GM12864 (cell line): ENCODE results near the gene SPC24.
"Not testable (repeated sequence)": the region's sequence is repeated elsewhere in the genome, so short reads cannot be mapped to it uniquely, and the experiment has no call there.

Experiments used
- DNase-seq: peaks from one replicate; pipeline ENCODE4 v3.0.0-alpha.2; 2011; ENCODE audit warnings: low read depth
- H3K4me3 ChIP-seq: 2 replicates; pipeline ENCODE4 v1.5.1; 2011; ENCODE audit warnings: mild to moderate bottlenecking, low read depth, low read length, control low read depth
- TF ChIP-seq, protein P1 (sequence below): IDR thresholded peaks from 2 replicates; pipeline ENCODE4 v1.5.1; 2011; ENCODE audit warnings: low read depth, mild to moderate bottlenecking, moderate library complexity, low read length, control low read depth, inconsistent platforms; ENCODE audit errors: missing control alignments

Gene SPC24

DNA sequence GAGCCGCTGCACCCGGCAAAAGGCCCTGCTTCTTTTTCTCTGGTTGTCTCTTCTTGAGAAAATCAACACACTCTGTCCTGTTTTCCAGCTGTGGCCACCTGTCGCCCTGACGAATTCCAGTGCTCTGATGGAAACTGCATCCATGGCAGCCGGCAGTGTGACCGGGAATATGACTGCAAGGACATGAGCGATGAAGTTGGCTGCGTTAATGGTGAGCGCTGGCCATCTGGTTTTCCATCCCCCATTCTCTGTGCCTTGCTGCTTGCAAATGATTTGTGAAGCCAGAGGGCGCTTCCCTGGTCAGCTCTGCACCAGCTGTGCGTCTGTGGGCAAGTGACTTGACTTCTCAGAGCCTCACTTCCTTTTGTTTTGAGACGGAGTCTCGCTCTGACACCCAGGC lies 49.1 kb downstream of the SPC24 start:
- TF ChIP-seq, protein P1, sequence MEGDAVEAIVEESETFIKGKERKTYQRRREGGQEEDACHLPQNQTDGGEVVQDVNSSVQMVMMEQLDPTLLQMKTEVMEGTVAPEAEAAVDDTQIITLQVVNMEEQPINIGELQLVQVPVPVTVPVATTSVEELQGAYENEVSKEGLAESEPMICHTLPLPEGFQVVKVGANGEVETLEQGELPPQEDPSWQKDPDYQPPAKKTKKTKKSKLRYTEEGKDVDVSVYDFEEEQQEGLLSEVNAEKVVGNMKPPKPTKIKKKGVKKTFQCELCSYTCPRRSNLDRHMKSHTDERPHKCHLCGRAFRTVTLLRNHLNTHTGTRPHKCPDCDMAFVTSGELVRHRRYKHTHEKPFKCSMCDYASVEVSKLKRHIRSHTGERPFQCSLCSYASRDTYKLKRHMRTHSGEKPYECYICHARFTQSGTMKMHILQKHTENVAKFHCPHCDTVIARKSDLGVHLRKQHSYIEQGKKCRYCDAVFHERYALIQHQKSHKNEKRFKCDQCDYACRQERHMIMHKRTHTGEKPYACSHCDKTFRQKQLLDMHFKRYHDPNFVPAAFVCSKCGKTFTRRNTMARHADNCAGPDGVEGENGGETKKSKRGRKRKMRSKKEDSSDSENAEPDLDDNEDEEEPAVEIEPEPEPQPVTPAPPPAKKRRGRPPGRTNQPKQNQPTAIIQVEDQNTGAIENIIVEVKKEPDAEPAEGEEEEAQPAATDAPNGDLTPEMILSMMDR: no peak
- no peak overlapping the region for H3K4me3 ChIP-seq
- DNase-seq: no peak

DNA sequence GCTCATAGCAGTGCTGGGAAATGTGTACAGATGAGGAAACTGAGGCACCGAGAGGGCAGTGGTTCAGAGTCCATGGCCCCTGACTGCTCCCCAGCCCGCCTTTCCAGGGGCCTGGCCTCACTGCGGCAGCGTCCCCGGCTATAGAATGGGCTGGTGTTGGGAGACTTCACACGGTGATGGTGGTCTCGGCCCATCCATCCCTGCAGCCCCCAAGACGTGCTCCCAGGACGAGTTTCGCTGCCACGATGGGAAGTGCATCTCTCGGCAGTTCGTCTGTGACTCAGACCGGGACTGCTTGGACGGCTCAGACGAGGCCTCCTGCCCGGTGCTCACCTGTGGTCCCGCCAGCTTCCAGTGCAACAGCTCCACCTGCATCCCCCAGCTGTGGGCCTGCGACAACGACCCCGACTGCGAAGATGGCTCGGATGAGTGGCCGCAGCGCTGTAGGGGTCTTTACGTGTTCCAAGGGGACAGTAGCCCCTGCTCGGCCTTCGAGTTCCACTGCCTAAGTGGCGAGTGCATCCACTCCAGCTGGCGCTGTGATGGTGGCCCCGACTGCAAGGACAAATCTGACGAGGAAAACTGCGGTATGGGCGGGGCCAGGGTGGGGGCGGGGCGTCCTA lies 50.5 kb downstream of the SPC24 start:
- TF ChIP-seq, protein P1: no peak
- no peak overlapping the region for H3K4me3 ChIP-seq
- no peak for DNase-seq

DNA sequence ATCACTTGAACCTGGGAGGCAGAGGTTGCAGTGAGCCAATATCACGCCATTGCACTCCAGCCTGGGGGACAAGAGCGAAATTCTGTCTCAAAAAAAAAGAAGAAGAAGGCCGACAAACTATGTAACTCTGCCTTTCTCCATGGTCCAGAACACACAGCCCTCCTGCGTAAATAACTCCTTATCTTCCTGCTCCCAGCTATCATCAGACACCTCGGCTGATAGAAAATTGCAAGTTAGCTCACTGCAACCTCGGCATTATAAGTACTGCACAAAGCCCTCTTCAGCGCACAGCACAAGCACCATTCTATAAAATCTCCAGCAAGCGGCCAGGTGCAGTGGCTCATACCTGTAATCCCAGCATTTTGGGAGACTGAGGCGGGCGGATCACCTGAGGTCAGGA lies 51.9 kb downstream of the SPC24 start:
- not testable (repeated sequence) for DNase-seq, H3K4me3 ChIP-seq

DNA sequence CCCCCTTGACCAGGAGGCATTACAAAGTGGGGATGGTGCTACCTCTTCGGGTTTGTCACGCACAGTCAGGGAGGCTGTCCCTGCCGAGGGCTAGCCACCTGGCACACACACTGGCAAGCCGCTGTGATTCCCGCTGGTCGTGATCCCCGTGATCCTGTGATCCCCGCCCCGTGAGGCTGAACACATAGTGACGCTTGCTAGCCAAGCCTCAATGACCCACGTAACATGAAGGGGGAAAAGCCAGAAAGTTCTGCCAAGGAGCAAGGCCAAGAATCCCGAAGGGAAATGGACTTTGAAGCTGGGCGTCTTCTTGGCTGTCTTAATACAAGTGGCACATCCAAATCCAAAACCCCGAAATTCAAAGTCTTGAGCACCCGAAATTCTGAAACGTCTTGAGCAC lies 52.6 kb downstream of the SPC24 start:
- TF ChIP-seq, protein P1: no peak
- no peak for DNase-seq
- no peak overlapping the region for H3K4me3 ChIP-seq

DNA sequence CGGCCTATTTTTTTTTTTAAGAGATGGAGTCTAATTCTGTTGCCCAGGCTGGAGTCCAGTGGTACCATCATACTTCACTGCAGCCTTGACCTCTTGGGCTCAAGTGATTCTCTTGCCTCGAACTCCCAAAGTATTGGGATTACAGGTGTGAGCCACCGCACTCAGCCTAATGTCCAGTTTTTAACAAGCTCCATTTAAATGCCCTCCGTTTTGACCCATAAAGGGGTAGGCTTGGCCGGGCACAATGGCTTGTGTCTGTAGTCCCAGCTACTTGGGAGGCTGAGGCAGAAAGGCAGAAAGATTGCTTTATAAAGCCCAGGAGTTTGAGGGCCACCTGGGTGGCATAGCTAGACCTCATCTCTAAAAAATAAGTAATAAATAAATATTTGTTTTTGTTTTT lies 54.5 kb downstream of the SPC24 start:
- TF ChIP-seq, protein P1: no peak
- no peak for DNase-seq
- no peak overlapping the region for H3K4me3 ChIP-seq

DNA sequence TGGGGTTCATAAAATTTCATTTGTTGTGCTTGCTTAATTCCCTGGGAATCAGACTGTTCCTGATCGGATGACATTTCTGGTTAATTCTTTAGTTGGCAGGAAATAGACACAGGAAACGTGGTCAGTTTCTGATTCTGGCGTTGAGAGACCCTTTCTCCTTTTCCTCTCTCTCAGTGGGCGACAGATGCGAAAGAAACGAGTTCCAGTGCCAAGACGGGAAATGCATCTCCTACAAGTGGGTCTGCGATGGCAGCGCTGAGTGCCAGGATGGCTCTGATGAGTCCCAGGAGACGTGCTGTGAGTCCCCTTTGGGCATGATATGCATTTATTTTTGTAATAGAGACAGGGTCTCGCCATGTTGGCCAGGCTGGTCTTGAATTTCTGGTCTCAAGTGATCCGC lies 55.5 kb downstream of the SPC24 start:
- TF ChIP-seq, protein P1: no peak
- DNase-seq: no peak
- no peak overlapping the region for H3K4me3 ChIP-seq

DNA sequence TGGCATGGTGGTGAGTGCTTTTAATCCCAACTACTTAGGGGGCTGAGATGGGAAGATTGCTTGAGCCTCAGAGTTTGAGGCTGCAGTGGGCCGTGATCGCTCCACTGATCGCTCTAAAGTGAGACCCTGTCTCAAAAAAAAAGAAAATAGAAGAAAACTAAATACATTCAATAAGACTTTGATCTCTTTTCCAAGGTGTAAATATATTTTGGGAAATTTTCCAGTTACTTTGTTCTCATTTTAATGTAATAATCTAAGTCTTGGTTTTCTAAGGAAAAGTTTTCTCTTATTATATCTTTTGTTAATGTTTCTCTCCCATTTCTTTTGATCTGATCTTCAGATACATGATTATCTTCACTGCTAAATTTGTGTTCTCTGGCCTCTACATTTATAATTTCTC lies 56.7 kb downstream of the SPC24 start:
- no peak overlapping the region for H3K4me3 ChIP-seq
- DNase-seq: no peak
- TF ChIP-seq, protein P1: no peak
